ENCODE measurements around the gene CABP7.
A peak's percentile ranks its signal among the peaks of the same experiment; 100 is the strongest.
"Not testable (repeated sequence)": the region's sequence is repeated elsewhere in the genome, so short reads cannot be mapped to it uniquely, and the experiment has no call there.

CABP7 gene

DNA sequence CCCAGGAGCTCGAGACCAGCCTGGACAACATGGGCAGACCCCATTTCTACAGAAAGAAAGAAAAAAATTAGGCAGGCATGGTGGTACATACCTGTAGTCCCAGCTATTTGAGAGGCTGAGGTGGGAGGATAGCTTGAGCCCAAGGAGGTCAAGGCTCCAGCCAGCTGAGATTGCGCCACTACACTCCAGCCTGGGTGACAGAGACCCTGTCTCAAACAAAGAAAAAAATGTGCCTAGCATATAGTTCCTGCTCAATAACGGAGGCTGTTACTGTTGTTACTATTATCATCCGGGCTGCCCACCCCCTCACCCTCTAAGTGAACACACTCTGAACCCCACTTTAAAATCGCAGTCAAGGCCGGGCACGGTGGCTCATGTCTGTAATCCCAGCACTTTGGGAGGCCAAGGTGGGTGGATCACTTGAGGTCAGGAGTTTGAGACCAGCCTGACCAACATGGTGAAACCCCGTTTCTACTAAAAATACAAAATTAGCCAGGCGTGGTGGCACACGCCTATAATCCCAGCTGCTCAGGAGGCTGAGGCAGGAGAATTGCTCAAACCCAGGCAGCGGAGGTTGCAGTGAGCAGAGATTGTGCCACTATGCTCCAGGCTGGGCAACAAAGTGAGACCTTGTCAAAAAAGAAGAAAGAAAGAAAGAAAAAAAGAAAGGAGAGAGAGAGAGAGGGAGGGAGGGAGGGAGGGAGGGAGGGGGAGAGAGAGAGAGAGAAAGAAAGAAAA lies 35.0 kb downstream of the CABP7 start:
- Mint-ChIP-seq H3K36me3 (ENCODE audit: low read depth) (peaks cover 55% of the 10 kb centered on the region), H3K4me1 (ENCODE audit: low read depth) (peaks cover 17% of the 10 kb centered on the region)
- intact Hi-C loops (cut with micrococcal nuclease); H3K9me3 Mint-ChIP-seq; H3K27me3 Mint-ChIP-seq; H3K4me3 Mint-ChIP-seq; H3K27ac Mint-ChIP-seq: not testable (repeated sequence)

DNA sequence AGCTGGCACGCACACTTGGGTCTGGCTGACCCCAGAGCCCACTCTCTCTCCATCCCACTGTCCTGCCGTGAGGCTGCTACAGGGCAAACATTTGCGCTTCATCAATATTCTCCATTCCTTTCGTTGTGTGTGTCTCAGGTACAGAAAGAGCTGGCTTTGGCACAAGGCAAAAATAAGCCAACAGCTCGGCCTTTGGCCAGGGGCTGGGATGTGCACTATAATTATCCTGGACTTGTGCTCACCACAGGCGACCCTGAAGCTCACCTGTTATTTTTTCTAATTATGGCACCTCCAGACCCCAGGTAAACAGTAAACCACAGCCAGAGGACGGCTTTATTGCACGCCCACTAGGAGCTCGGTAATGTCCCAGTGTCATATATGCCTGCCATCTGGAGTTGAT lies 36.1 kb downstream of the CABP7 start:
- Mint-ChIP-seq H3K9me3 (no peaks in the 10 kb centered on the region), H3K36me3 (ENCODE audit: low read depth) (peaks cover 46% of the 10 kb centered on the region), H3K27me3 (no peaks in the 10 kb centered on the region), H3K4me1 (ENCODE audit: low read depth) (peaks cover 11% of the 10 kb centered on the region), H3K4me3 (no peak overlapping the region), H3K27ac (no peak overlapping the region)
- intact Hi-C loops (cut with micrococcal nuclease) = no loop called here

DNA sequence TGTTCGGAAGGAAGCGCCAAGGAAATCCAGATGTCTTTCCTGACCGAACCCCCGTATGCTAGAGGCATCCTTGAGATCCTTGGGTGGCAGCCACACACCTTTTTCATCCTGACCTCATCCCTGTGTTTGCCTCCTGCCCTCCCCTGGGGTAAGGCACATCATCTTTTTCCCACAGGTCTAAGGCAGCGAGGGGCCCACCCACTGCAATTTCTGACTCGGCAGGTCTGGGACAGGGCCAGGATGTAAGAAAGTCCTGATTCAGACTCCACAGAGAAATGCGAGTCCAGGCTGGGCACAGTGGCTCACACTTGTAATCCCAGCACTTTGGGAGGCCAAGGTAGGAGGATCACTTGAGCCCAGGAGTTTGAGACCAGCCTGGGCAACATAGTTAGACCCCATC lies 36.5 kb downstream of the CABP7 start:
- no peaks in the 10 kb centered on the region for H3K9me3 Mint-ChIP-seq
- intact Hi-C loops (cut with micrococcal nuclease) = no loop called here
- H3K4me3 Mint-ChIP-seq = no peak overlapping the region
- H3K27me3 Mint-ChIP-seq = no peaks in the 10 kb centered on the region
- peaks cover 9% of the 10 kb centered on the region for H3K4me1 Mint-ChIP-seq (ENCODE audit: low read depth)
- H3K36me3 Mint-ChIP-seq (ENCODE audit: low read depth) = peaks cover 46% of the 10 kb centered on the region
- H3K27ac Mint-ChIP-seq = no peak overlapping the region

DNA sequence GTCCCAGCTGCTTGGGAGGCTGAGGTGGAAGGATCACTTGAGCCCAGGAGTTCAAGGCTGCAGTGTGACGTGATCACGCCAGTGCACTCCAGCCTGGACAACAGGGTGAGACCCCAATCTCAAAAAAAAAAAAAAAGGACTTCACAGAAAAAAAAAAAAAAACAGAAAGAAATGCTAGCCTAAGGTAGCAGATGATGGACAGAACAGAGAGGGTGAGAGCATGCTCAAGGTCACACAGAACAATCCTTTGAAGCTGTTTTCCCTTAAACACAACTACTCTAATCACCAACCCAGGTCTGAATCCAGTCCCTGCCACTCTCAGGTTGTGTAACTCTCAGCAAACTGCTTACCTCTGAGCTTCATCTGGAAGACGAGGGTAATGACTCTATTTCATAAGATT lies 37.3 kb downstream of the CABP7 start:
- intact Hi-C loops (cut with micrococcal nuclease) = no loop called here
- H3K27me3 Mint-ChIP-seq = no peaks in the 10 kb centered on the region
- no peak overlapping the region for H3K4me3 Mint-ChIP-seq
- H3K27ac Mint-ChIP-seq = no peak overlapping the region
- H3K9me3 Mint-ChIP-seq = no peaks in the 10 kb centered on the region
- H3K36me3 Mint-ChIP-seq (ENCODE audit: low read depth) = peaks cover 42% of the 10 kb centered on the region
- peaks cover 3% of the 10 kb centered on the region for H3K4me1 Mint-ChIP-seq (ENCODE audit: low read depth)

DNA sequence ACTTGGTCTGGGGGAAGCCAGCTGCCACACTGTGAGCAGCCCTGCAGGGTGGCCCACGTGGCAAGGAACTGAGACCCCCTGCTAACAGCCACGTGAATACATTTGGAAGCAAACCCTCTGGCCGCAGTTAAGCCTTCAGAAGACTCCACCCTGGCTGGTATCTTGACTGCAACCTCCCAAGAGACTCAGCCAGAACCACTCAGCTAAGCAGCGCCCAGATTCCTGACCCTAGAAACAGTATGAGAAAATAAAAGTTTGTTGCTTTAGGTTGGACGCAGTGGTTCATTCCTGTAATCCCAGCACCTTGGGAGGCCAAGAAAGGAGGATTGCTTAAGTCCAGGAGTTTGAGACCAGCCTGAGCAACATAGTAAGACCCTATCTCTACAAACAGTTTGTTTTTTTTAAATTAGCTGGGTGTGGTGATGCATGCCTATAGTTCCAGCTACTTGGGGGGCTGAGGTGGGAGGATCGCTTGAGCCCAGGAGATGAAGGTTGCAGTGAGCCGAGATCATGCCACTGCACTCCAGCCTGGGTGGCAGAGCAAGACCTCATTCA lies 38.3 kb downstream of the CABP7 start:
- H3K4me3 Mint-ChIP-seq = no peak overlapping the region
- H3K36me3 Mint-ChIP-seq (ENCODE audit: low read depth) = peaks cover 33% of the 10 kb centered on the region
- no peaks in the 10 kb centered on the region for H3K27me3 Mint-ChIP-seq
- intact Hi-C loops (cut with micrococcal nuclease) = no loop called here
- H3K4me1 Mint-ChIP-seq (ENCODE audit: low read depth) = no peaks in the 10 kb centered on the region
- no peak overlapping the region for H3K27ac Mint-ChIP-seq
- H3K9me3 Mint-ChIP-seq = no peaks in the 10 kb centered on the region

DNA sequence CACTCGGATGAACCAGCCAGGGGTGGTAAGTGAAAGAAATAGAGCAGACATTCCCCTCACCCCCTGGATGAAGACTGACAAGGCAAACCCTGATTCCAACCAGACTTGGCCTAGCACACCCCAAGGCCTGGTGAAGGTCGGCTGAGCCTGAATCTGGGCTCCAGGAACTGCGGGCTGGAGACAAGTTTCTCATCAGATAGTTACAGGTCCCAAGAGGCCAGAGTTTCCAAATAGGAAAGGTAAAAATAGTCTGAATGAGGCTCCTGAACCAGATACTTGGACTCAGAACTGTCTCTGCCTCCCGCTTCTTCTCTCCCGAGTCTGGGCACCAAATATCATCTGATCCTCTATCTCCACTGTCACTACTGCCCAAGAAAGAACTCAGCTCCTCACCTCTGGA lies 39.2 kb downstream of the CABP7 start:
- H3K27me3 Mint-ChIP-seq = no peaks in the 10 kb centered on the region
- H3K36me3 Mint-ChIP-seq (ENCODE audit: low read depth) = peaks cover 25% of the 10 kb centered on the region
- no peak overlapping the region for H3K4me3 Mint-ChIP-seq
- intact Hi-C loops (cut with micrococcal nuclease) = no loop called here
- no peaks in the 10 kb centered on the region for H3K9me3 Mint-ChIP-seq
- H3K4me1 Mint-ChIP-seq (ENCODE audit: low read depth) = peaks cover under 1% of the 10 kb centered on the region
- no peak overlapping the region for H3K27ac Mint-ChIP-seq

DNA sequence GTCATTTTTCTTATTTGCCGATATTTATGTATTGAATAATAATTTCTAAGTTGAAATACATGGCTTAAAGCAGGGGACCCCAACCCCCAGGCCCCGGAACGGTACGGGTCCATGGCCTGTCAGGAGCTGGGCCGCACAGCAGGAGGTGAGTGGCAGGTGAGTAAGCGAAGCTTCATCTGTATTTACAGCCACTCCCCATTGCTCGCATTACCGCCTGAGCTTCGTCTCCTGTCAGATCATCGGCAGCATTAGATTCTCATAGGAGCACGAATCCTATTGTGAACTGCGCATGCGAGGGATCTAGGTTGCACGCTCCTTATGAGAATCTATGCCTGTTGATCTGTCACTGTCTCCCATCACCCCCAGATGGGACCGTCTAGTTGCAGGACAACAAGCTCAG lies 42.5 kb downstream of the CABP7 start:
- peaks cover 11% of the 10 kb centered on the region for H3K36me3 Mint-ChIP-seq (ENCODE audit: low read depth)
- intact Hi-C loops (cut with micrococcal nuclease) = loop anchor here (10.0 kb wide), 1 partner anchor 63 kb away; no protein-coding TSS in a partner anchor

DNA sequence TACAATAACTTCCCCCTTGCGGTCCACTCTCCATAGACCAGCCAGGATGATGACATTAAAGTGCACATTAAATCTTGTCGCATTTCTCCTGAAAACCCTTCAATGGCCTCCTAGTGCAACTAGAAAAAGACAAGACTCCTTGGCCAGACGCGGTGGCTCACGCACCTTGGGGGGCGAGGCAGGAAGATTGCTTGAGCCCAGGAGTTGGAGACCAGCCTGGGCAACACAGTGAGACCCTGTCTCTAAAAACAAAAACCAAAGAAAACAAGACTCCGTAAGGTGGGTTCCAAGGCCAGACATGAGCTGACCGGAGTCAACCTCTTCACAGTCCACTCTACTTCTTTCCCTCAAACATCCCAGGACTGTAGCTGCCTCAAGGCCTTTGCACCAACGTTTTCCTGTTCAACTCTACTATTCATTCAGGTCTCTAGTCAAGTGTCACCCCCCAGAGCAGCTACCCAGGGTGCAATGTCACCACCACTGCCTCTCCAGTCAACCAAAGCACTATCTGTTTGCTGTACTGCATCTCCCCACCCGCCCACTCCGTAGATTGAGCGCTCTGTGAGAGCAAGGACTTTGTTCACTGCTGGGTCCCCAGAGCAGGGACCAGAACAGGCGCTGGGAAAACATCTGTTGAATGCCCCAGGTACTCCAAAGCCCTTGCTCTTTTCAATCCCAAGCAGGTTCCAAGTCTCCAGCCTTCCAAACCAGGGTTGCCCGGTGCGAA lies 46.3 kb downstream of the CABP7 start:
- Mint-ChIP-seq H3K4me3 (peak overlapping the region; percentile 98), H3K27me3 (no peaks in the 10 kb centered on the region), H3K36me3 (ENCODE audit: low read depth) (peaks cover 38% of the 10 kb centered on the region), H3K4me1 (ENCODE audit: low read depth) (peaks cover 36% of the 10 kb centered on the region), H3K27ac (peak overlapping the region; percentile 96), H3K9me3 (no peaks in the 10 kb centered on the region)
- intact Hi-C loops (cut with micrococcal nuclease) = loop anchor here (5.0 to 10.0 kb wide), 2 partner anchors 59 to 76 kb away; no protein-coding TSS in a partner anchor

More for the DNA sequence above, 42.5 kb downstream of the CABP7 start:
- Mint-ChIP-seq H3K4me1 (ENCODE audit: low read depth) (peaks cover 25% of the 10 kb centered on the region), H3K27me3 (no peaks in the 10 kb centered on the region), H3K4me3 (no peak overlapping the region), H3K9me3 (no peaks in the 10 kb centered on the region), H3K27ac (no peak overlapping the region)

DNA sequence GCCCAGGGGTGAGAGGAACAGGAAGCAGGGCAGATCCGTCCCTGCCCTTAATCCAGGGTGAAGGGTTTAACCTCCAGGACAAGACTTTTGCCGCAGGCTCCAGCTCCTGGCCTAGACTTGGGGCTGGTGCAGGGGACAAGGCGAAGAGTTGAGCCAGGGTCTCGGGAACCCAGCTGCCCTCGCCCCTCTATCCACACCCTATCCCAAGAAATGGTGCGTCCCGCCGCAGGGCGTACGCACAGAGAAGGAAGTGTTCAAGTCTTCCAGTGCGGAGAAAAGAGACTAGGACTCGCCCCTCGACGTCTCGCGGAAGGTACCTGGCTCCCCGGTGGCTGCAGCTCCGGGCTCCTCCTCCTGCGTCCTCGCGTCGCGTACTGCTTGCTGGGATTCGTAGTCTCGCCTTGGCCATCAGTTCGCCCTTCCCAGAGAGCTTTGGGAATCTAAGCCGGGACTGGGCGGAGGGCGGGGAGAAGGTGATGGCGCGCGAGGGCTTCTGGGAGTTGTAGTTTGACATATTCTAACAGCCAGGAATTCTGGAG lies 46.9 kb downstream of the CABP7 start, which contains the start of gene ZMAT5:
TSS of gene ZMAT5 (minus strand) at position 376 of the 539 bp plus-strand sequence. CDS start 18,463 bp downstream, outside the sequence.
- H3K27ac Mint-ChIP-seq = peak within 1 kb of the TSS; percentile 96
- peaks cover 36% of the 10 kb centered on the region for H3K4me1 Mint-ChIP-seq (ENCODE audit: low read depth)
- peak within 1 kb of the TSS; percentile 98 for H3K4me3 Mint-ChIP-seq
- H3K27me3 Mint-ChIP-seq = no peaks in the 10 kb centered on the region
- intact Hi-C loops (cut with micrococcal nuclease) = loop anchor here (5.0 to 10.0 kb wide), 2 partner anchors 58 to 76 kb away; no protein-coding TSS in a partner anchor
- H3K9me3 Mint-ChIP-seq = no peaks in the 10 kb centered on the region
- H3K36me3 Mint-ChIP-seq (ENCODE audit: low read depth) = peaks cover 39% of the 10 kb centered on the region

DNA sequence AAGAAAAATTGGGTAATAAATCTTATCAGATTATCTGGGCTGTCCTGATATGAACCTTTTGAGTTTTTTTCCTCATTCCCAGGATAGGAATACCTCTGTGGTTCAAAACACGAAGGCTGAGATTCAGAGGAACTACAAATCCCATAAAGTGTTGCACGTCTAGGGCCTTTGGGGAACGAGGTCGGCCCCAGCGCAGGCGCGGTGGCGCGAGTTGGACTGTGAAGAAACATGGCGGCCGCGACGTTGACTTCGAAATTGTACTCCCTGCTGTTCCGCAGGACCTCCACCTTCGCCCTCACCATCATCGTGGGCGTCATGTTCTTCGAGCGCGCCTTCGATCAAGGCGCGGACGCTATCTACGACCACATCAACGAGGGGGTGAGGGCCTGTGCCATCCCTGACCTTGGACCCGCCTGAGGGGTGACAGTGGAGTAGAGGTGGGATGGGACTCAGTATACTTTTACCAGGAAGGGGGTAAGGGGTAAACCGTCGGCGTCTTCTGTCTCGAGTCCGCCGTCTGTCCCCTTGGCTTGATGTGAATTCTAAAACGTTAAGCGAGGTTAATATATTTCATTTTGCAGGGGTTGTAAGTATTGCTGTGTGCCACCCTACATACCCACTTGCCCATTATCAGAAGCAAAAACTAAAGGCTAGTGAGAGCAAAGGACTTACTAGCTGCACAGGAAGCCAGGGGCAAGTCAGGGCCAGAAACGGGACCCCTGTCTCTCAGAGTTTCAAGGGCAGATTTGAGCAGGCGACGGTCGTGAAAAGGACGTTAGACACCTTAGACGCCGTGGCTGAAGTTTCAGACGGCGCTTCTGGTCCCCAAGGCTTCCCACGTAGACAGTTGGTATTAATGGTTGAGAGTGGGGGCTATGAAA lies 47.6 kb downstream of the CABP7 start, which contains the start of gene UQCR10:
TSS of gene UQCR10 (plus strand) at position 199 of the 881 bp plus-strand sequence. CDS start at position 229, 30 bp downstream.
- Mint-ChIP-seq H3K27ac (peak within 1 kb of the TSS; percentile 96), H3K4me3 (peak within 1 kb of the TSS; percentile 98), H3K4me1 (ENCODE audit: low read depth) (peaks cover 36% of the 10 kb centered on the region), H3K27me3 (no peaks in the 10 kb centered on the region), H3K9me3 (no peaks in the 10 kb centered on the region), H3K36me3 (ENCODE audit: low read depth) (peaks cover 45% of the 10 kb centered on the region)
- intact Hi-C loops (cut with micrococcal nuclease) = loop anchor here (5.0 to 10.0 kb wide), 2 partner anchors 57 to 75 kb away; no protein-coding TSS in a partner anchor

DNA sequence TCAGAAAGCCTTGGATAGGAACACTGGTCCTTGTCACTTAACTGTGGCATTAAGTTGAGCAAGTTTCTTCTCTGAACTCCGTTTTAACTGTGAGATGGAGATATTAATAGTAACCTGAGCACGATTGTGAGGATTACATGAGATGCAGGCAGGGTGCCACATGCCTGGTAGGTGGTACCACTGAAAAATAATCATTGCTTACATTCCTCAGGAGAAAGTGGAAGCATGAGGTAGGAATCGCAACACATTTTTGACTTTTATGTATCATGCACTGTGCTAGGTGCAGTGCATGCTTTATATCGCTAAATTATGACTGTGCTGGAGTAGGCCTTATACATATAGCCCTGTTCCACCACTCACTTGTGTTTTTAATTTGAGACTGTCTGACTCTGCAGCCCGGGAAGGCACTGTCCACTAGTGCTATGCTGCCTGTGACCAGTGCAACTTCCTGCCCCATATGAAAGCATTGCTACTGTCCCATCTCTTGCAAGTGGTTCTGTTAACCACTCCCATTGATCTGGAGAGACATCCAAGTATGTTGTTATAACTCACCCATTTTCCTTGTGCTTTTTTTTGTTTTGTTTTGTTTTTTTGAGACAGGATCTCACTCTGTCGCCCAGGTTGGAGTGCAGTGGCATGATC lies 48.4 kb downstream of the CABP7 start:
- no peaks in the 10 kb centered on the region for H3K9me3 Mint-ChIP-seq
- peaks cover 45% of the 10 kb centered on the region for H3K36me3 Mint-ChIP-seq (ENCODE audit: low read depth)
- H3K4me3 Mint-ChIP-seq = peak overlapping the region; percentile 98
- peak overlapping the region; percentile 96 for H3K27ac Mint-ChIP-seq
- no peaks in the 10 kb centered on the region for H3K27me3 Mint-ChIP-seq
- intact Hi-C loops (cut with micrococcal nuclease) = loop anchor here (5.0 to 10.0 kb wide), 2 partner anchors 57 to 74 kb away; no protein-coding TSS in a partner anchor
- H3K4me1 Mint-ChIP-seq (ENCODE audit: low read depth) = peaks cover 36% of the 10 kb centered on the region

DNA sequence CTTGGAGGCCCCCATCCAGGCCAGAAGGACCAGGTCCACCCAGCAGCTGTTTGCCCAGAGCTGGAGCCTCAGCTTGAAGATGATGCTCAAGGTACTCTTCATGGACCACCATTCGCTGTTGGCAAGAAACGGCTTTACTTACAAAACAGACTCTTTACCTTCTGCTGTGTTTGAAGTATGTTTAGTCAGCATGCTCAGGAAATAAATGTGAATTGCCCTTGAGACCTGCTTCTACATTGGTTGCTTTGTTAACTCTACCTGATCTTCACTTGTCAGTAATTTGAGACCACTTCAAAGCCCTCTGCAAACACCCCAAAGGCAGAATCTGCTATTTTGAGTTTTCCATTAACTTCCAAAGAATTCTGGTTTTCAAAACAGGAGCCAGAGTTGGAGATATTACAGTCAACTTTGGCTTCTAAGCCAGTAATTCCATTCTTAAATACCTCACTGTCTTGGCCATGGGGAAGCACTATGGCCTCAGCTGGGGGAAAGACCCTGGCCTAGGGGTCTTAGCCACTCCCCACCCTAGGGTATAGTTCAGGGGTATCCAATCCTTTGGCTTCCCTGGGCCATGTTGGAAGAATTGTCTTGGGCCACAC lies 50.0 kb downstream of the CABP7 start:
- Mint-ChIP-seq H3K4me3 (no peak overlapping the region), H3K4me1 (ENCODE audit: low read depth) (peaks cover 27% of the 10 kb centered on the region), H3K9me3 (no peaks in the 10 kb centered on the region), H3K27ac (no peak overlapping the region), H3K36me3 (ENCODE audit: low read depth) (peaks cover 45% of the 10 kb centered on the region), H3K27me3 (no peaks in the 10 kb centered on the region)
- intact Hi-C loops (cut with micrococcal nuclease) = loop anchor here (5.0 to 10.0 kb wide), 3 partner anchors 55 to 232 kb away; no protein-coding TSS in a partner anchor
